Mesodermal cell (in vitro differentiated cells): ENCODE data around the gene ADAMTSL2.

Source experiments
- H3K27ac ChIP-seq: 2 replicates; pipeline ENCODE4 v1.7.0; 2013; ENCODE audit warnings: mild to moderate bottlenecking, low read depth, low read length, moderate library complexity; ENCODE audit not compliant: severe bottlenecking
- H3K36me3 ChIP-seq: 2 replicates; pipeline ENCODE4 v1.7.1; 2013; ENCODE audit warnings: mild to moderate bottlenecking, low read length, moderate library complexity; ENCODE audit not compliant: control insufficient read depth, insufficient read depth
- H3K4me1 ChIP-seq: one replicate; pipeline ENCODE4 v1.7.1; 2013; ENCODE audit warnings: mild to moderate bottlenecking, low read length; ENCODE audit not compliant: insufficient read depth, control insufficient read depth, poor library complexity, severe bottlenecking
- H3K4me3 ChIP-seq: 2 replicates; pipeline ENCODE4 v1.7.0; 2013; ENCODE audit warnings: low read length, control low read depth, mild to moderate bottlenecking; ENCODE audit not compliant: insufficient read depth, poor library complexity, severe bottlenecking; ENCODE audit errors: extremely low read depth
- H3K9me3 ChIP-seq: 2 replicates; pipeline ENCODE4 v1.7.1; 2013; ENCODE audit warnings: mild to moderate bottlenecking, low read length, moderate library complexity; ENCODE audit not compliant: control insufficient read depth
- WGBS, 2 experiments: methylation state at CpG; one replicate each; pipeline ENCODE4 v1.1.5; 2013; ENCODE audit warnings: missing lambda C conversion rate in 2 of 2; ENCODE audit not compliant: insufficient coverage in 2 of 2; 5-methylcytosine and 5-hydroxymethylcytosine counted together

The ADAMTSL2 gene

GRCh38 chr9:133514460-133515239 is 19.9 kb upstream of the ADAMTSL2 start:
- Histone ChIP-seq H3K9me3 (no peaks in the 10 kb centered on the region), H3K27ac (no peak overlapping the region), H3K4me1 (peaks cover 5% of the 10 kb centered on the region), H3K4me3 (no peak overlapping the region), H3K36me3 (no peaks in the 10 kb centered on the region)
- WGBS, 2 experiments: 88 to 95% methylated on average over 11 to 14 of the region's 14 CpGs

GRCh38 chr9:133515240-133515610 is 19.3 kb upstream of the ADAMTSL2 start:
- 92 to 98% methylated on average over 5 to 10 of the region's 10 CpGs for WGBS, 2 experiments
- no peak overlapping the region for H3K4me3 ChIP-seq
- no peaks in the 10 kb centered on the region for H3K4me1 ChIP-seq
- no peaks in the 10 kb centered on the region for H3K9me3 ChIP-seq
- H3K36me3 ChIP-seq: no peaks in the 10 kb centered on the region
- no peak overlapping the region for H3K27ac ChIP-seq

- Histone ChIP-seq H3K4me1 (no peaks in the 10 kb centered on the region), H3K9me3 (no peaks in the 10 kb centered on the region), H3K4me3 (no peak overlapping the region), H3K36me3 (no peaks in the 10 kb centered on the region), H3K27ac (no peak overlapping the region)
- WGBS, 2 experiments: 96 to 98% methylated on average over 7 to 16 of the region's 17 CpGs
These were observed 18.8 kb upstream of the ADAMTSL2 start for GRCh38 chr9:133515615-133516255.

- WGBS, 2 experiments: 90 to 97% methylated on average over 8 to 10 of the region's 11 CpGs
These were observed 18.1 kb upstream of the ADAMTSL2 start for GRCh38 chr9:133516256-133516960.

GRCh38 chr9:133516961-133517350 is 17.5 kb upstream of the ADAMTSL2 start:
- no peak overlapping the region for H3K4me3 ChIP-seq
- H3K36me3 ChIP-seq: no peaks in the 10 kb centered on the region
- H3K27ac ChIP-seq: no peak overlapping the region
- H3K9me3 ChIP-seq: no peaks in the 10 kb centered on the region
- H3K4me1 ChIP-seq: no peaks in the 10 kb centered on the region
- 90 to 97% methylated on average over 9 of the region's 9 CpGs for WGBS, 2 experiments

More at GRCh38 chr9:133516256-133516960, 18.1 kb upstream of the ADAMTSL2 start:
- no peaks in the 10 kb centered on the region for H3K36me3 ChIP-seq
- H3K4me1 ChIP-seq: no peaks in the 10 kb centered on the region
- no peak overlapping the region for H3K4me3 ChIP-seq
- H3K9me3 ChIP-seq: no peaks in the 10 kb centered on the region
- H3K27ac ChIP-seq: no peak overlapping the region

- WGBS, 2 experiments: 81 to 85% methylated on average over 7 to 8 of the region's 8 CpGs
These were observed 16.8 kb upstream of the ADAMTSL2 start for GRCh38 chr9:133517711-133518110.

GRCh38 chr9:133518200-133518599 is 16.3 kb upstream of the ADAMTSL2 start:
- Histone ChIP-seq H3K9me3 (no peaks in the 10 kb centered on the region), H3K27ac (no peak overlapping the region), H3K36me3 (no peaks in the 10 kb centered on the region), H3K4me1 (no peaks in the 10 kb centered on the region), H3K4me3 (no peak overlapping the region)
- 92 to 98% methylated on average over 3 to 4 of the region's 5 CpGs for WGBS, 2 experiments

More at GRCh38 chr9:133517711-133518110, 16.8 kb upstream of the ADAMTSL2 start:
- Histone ChIP-seq H3K27ac (no peak overlapping the region), H3K9me3 (no peaks in the 10 kb centered on the region), H3K4me3 (no peak overlapping the region), H3K4me1 (no peaks in the 10 kb centered on the region), H3K36me3 (no peaks in the 10 kb centered on the region)

GRCh38 chr9:133518706-133519449 is 15.6 kb upstream of the ADAMTSL2 start:
- no peaks in the 10 kb centered on the region for H3K36me3 ChIP-seq
- no peak overlapping the region for H3K27ac ChIP-seq
- no peaks in the 10 kb centered on the region for H3K9me3 ChIP-seq
- 94 to 95% methylated on average over 25 of the region's 27 CpGs for WGBS, 2 experiments
- no peak overlapping the region for H3K4me3 ChIP-seq
- peaks cover 1% of the 10 kb centered on the region for H3K4me1 ChIP-seq

GRCh38 chr9:133519693-133520092 is 14.8 kb upstream of the ADAMTSL2 start:
- H3K4me1 ChIP-seq: peaks cover 3% of the 10 kb centered on the region
- H3K27ac ChIP-seq: no peak overlapping the region
- no peak overlapping the region for H3K4me3 ChIP-seq
- WGBS, 2 experiments: 87 to 95% methylated on average over 3 to 6 of the region's 7 CpGs
- no peaks in the 10 kb centered on the region for H3K36me3 ChIP-seq
- no peaks in the 10 kb centered on the region for H3K9me3 ChIP-seq

GRCh38 chr9:133520121-133520835 is 14.2 kb upstream of the ADAMTSL2 start:
- WGBS, 2 experiments: 93 to 95% methylated on average over 22 to 24 of the region's 24 CpGs

More at GRCh38 chr9:133520121-133520835, 14.2 kb upstream of the ADAMTSL2 start:
- H3K36me3 ChIP-seq: no peaks in the 10 kb centered on the region
- no peaks in the 10 kb centered on the region for H3K9me3 ChIP-seq
- H3K4me1 ChIP-seq: peaks cover 5% of the 10 kb centered on the region
- H3K4me3 ChIP-seq: no peak overlapping the region
- no peak overlapping the region for H3K27ac ChIP-seq
